Measurements from ENCODE around the gene RPS6KB1.

DNA sequence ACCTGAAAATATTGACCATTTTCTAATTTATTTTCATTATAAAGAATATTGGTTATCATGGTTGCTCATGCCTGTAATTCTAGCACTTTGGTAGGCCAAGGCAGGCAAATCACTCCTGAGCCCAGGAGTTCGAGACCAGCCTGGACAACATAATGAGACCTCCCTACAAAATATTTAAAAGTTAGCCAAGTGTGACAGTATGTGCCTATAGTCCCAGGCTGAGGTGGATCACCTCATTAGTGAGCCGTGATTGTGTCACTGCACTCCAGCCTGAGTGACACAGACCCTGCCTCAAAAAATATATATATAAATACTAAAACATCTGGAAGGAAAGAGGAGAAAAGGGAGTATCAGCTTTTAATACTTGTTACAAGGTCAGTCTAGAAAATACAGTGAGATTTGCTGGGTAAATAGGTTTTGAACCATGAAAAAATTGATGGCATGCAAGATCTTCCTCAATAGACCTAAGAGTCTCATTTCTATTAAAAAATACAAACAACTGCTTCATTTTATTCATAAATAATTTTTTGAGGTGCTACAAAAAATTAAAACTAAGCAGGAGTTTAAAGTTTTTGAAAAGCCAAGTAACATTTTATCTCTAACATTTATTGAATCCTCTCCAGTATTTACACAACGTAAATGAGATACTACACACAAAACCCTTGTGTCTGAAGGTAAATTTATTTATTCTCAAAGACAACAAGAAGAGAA, 47.9 kb upstream of the RPS6KB1 start:
- TF ChIP-seq, protein P1, sequence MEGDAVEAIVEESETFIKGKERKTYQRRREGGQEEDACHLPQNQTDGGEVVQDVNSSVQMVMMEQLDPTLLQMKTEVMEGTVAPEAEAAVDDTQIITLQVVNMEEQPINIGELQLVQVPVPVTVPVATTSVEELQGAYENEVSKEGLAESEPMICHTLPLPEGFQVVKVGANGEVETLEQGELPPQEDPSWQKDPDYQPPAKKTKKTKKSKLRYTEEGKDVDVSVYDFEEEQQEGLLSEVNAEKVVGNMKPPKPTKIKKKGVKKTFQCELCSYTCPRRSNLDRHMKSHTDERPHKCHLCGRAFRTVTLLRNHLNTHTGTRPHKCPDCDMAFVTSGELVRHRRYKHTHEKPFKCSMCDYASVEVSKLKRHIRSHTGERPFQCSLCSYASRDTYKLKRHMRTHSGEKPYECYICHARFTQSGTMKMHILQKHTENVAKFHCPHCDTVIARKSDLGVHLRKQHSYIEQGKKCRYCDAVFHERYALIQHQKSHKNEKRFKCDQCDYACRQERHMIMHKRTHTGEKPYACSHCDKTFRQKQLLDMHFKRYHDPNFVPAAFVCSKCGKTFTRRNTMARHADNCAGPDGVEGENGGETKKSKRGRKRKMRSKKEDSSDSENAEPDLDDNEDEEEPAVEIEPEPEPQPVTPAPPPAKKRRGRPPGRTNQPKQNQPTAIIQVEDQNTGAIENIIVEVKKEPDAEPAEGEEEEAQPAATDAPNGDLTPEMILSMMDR (IDR thresholded peaks at IDR 0.05) = no peak
- TF ChIP-seq POLR2A (IDR thresholded peaks at IDR 0.05) = no peak
